ENCODE measurements around the gene ZNF653. TPM values are rescaled to one million over a fixed set of nuclear protein-coding genes. Genes with fewer than 3 reads are reported as not detected.
"Not testable (repeated sequence)": the region's sequence is repeated elsewhere in the genome, so short reads cannot be mapped to it uniquely, and the experiment has no call there.

Gene ZNF653
- polyA plus RNA-seq, 10 donors = 3.6 to 7.0 (median 5.9) TPM

- DNase-seq = not testable (repeated sequence)
These were observed 72.1 kb downstream of the ZNF653 start for GRCh38 chr19:11433526-11433925.

Other genes starting within 250 kb of the ZNF653 start
- 10 to 100 TPM; 26.3 to 67.9 (median 36.2) TPM for gene DOCK6, start 243.3 kb downstream of the ZNF653 start, polyA plus RNA-seq (ENCODE audit: insufficient read length in 10 of 10)
- under 1 TPM in 1 of 10 donors, not detected in 9; 0.22 TPM for gene TSPAN16, start 209.7 kb downstream of the ZNF653 start, polyA plus RNA-seq (ENCODE audit: insufficient read length in 10 of 10)
- gene RAB3D, start 166.2 kb downstream of the ZNF653 start, polyA plus RNA-seq (ENCODE audit: insufficient read length in 10 of 10) = 10 to 100 TPM in 2 of 10 donors, 1 to 10 TPM in 8; 5.2 to 12.5 (median 6.2) TPM
- 10 to 100 TPM; 35.7 to 44.1 (median 39.9) TPM for gene TMEM205, start 159.6 kb downstream of the ZNF653 start, polyA plus RNA-seq (ENCODE audit: insufficient read length in 10 of 10)
- 10 to 100 TPM in 4 of 10 donors, 1 to 10 TPM in 6; 4.9 to 13.4 (median 9.0) TPM for gene CCDC159, start 159.3 kb downstream of the ZNF653 start, polyA plus RNA-seq (ENCODE audit: insufficient read length in 10 of 10)
- gene PLPPR2, start 150.4 kb downstream of the ZNF653 start, polyA plus RNA-seq (ENCODE audit: insufficient read length in 10 of 10) = 10 to 100 TPM in 9 of 10 donors, 1 to 10 TPM in 1; 9.4 to 15.6 (median 12.6) TPM
- 1 to 10 TPM in 7 of 10 donors, under 1 TPM in 3; 0.85 to 2.1 (median 1.4) TPM for gene SWSAP1, start 131.2 kb downstream of the ZNF653 start, polyA plus RNA-seq (ENCODE audit: insufficient read length in 10 of 10)
- gene EPOR, start 121.5 kb downstream of the ZNF653 start, polyA plus RNA-seq (ENCODE audit: insufficient read length in 10 of 10) = 1 to 10 TPM; 2.6 to 3.9 (median 3.1) TPM
- 1 to 10 TPM in 1 of 10 donors, under 1 TPM in 9; 0.32 to 1.7 (median 0.62) TPM for gene RGL3, start 86.5 kb downstream of the ZNF653 start, polyA plus RNA-seq (ENCODE audit: insufficient read length in 10 of 10)
- gene ODAD3, start 70.7 kb downstream of the ZNF653 start, polyA plus RNA-seq (ENCODE audit: insufficient read length in 10 of 10) = under 1 TPM in 9 of 10 donors, not detected in 1; 0.16 to 0.46 (median 0.26) TPM
- 100 to 1,000 TPM; 136 to 229 (median 180) TPM for gene PRKCSH, start 70.2 kb downstream of the ZNF653 start, polyA plus RNA-seq (ENCODE audit: insufficient read length in 10 of 10)
- gene ELAVL3, start 24.8 kb downstream of the ZNF653 start, polyA plus RNA-seq (ENCODE audit: insufficient read length in 10 of 10) = under 1 TPM in 4 of 10 donors, not detected in 6; 0.07 to 0.34 (median 0.22) TPM
- 10 to 100 TPM; 29.7 to 48.4 (median 39.1) TPM for gene ECSIT, start 23.3 kb upstream of the ZNF653 start, polyA plus RNA-seq (ENCODE audit: insufficient read length in 10 of 10)
- gene CNN1, start 33.0 kb upstream of the ZNF653 start, polyA plus RNA-seq (ENCODE audit: insufficient read length in 10 of 10) = 100 to 1,000 TPM in 6 of 10 donors, 10 to 100 TPM in 4; 63.4 to 203 (median 124) TPM
- 10 to 100 TPM; 26.8 to 42.6 (median 31.7) TPM for gene ELOF1, start 53.4 kb upstream of the ZNF653 start, polyA plus RNA-seq (ENCODE audit: insufficient read length in 10 of 10)
- 1 to 10 TPM; 1.0 to 4.6 (median 2.4) TPM for gene ACP5, start 71.8 kb upstream of the ZNF653 start, polyA plus RNA-seq (ENCODE audit: insufficient read length in 10 of 10)
- 10 to 100 TPM; 12.2 to 17.6 (median 14.3) TPM for gene ZNF627, start 91.6 kb upstream of the ZNF653 start, polyA plus RNA-seq (ENCODE audit: insufficient read length in 10 of 10)
- gene ZNF823, start 233.1 kb upstream of the ZNF653 start, polyA plus RNA-seq (ENCODE audit: insufficient read length in 10 of 10) = 1 to 10 TPM; 3.3 to 5.3 (median 4.5) TPM

Data from muscle of back (tissue), 11 donors.